ENCODE measurements around the gene NDUFAF8.

Gene NDUFAF8

GRCh38 chr17:81280571-81280970, 41.5 kb downstream of the NDUFAF8 start:
- no peak overlapping the region for H3K4me2 ChIP-seq (ENCODE audit: low read length)
- H3K36me3 ChIP-seq (ENCODE audit: control insufficient read depth, low read length) = peaks cover 12% of the 10 kb centered on the region; the same call in 1 of the 2 replicates
- H3K4me3 ChIP-seq (ENCODE audit: low read length) = no peak overlapping the region
- H3K9me2 ChIP-seq (replicated peaks; ENCODE audit: control insufficient read depth, low read length) = no peaks in the 10 kb centered on the region
- no peaks in the 10 kb centered on the region for H3F3A ChIP-seq (ENCODE audit: control insufficient read depth, insufficient read depth)
- H3K4me1 ChIP-seq (ENCODE audit: control insufficient read depth, low read length) = no peaks in the 10 kb centered on the region
- no peak overlapping the region for H3K27ac ChIP-seq (ENCODE audit: low read depth, low read length)
- no peaks in the 10 kb centered on the region for H4K20me1 ChIP-seq (ENCODE audit: control insufficient read depth, insufficient read depth, low read depth, low read length)
- peaks cover 5% of the 10 kb centered on the region; the same call in 1 of the 2 replicates for H3K79me2 ChIP-seq (ENCODE audit: control insufficient read depth, low read length)
- TF ChIP-seq CTCF (IDR thresholded peaks at IDR 0.05; ENCODE audit: low read depth, low read length, poor library complexity, severe bottlenecking) (no peak), EZH2phosphoT487 (IDR thresholded peaks at IDR 0.05; ENCODE audit: borderline replicate concordance, low read length) (no peak)
- H3K27me3 ChIP-seq (ENCODE audit: control insufficient read depth, low read length) = no peaks in the 10 kb centered on the region
- H3K9me3 ChIP-seq (ENCODE audit: control insufficient read depth, insufficient read depth, low read length) = no peaks in the 10 kb centered on the region

- H4K20me1 ChIP-seq (ENCODE audit: control insufficient read depth, insufficient read depth, low read depth, low read length) = no peaks in the 10 kb centered on the region
- no peak overlapping the region for H3K4me3 ChIP-seq (ENCODE audit: low read length)
- no peaks in the 10 kb centered on the region for H3K9me3 ChIP-seq (ENCODE audit: control insufficient read depth, insufficient read depth, low read length)
- H3K9me2 ChIP-seq (replicated peaks; ENCODE audit: control insufficient read depth, low read length) = no peaks in the 10 kb centered on the region
- no peaks in the 10 kb centered on the region for H3F3A ChIP-seq (ENCODE audit: control insufficient read depth, insufficient read depth)
- no peak for TF ChIP-seq CTCF (IDR thresholded peaks at IDR 0.05; ENCODE audit: low read depth, low read length, poor library complexity, severe bottlenecking)
- no peak for TF ChIP-seq EZH2phosphoT487 (IDR thresholded peaks at IDR 0.05; ENCODE audit: borderline replicate concordance, low read length)
- H3K36me3 ChIP-seq (ENCODE audit: control insufficient read depth, low read length) = peaks cover 9% of the 10 kb centered on the region; the same call in 1 of the 2 replicates
- no peaks in the 10 kb centered on the region for H3K27me3 ChIP-seq (ENCODE audit: control insufficient read depth, low read length)
- H3K4me2 ChIP-seq (ENCODE audit: low read length) = no peak overlapping the region
- H3K27ac ChIP-seq (ENCODE audit: low read depth, low read length) = no peak overlapping the region
- H3K79me2 ChIP-seq (ENCODE audit: control insufficient read depth, low read length) = peaks cover 20% of the 10 kb centered on the region
- no peaks in the 10 kb centered on the region for H3K4me1 ChIP-seq (ENCODE audit: control insufficient read depth, low read length)
Measured at GRCh38 chr17:81282141-81282540, 43.0 kb downstream of the NDUFAF8 start.

DNA sequence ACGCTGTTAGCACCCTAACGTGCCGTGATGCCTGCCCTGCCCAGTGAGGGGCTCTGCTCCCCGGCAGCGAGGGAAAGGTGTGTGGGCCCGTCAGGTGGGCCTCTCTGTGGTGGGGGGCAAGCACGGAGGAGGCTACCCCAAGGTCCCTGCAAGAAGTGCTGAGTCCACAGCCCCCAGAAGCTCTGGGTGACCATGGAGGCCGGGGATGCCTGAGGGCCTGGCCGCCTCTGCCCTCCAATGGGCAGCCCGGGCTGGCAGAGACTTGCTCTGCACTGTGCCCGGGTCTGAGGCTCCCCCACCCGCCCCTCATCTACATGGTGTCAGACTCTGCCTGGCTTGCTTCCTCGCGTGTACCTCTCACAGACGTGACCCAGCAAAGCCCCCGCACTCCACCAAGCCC, 43.8 kb downstream of the NDUFAF8 start:
- H3K36me3 ChIP-seq (ENCODE audit: control insufficient read depth, low read length) = peaks cover 16% of the 10 kb centered on the region; the same call in 1 of the 2 replicates

More for the DNA sequence above, 43.8 kb downstream of the NDUFAF8 start:
- Histone ChIP-seq H3K79me2 (ENCODE audit: control insufficient read depth, low read length) (peaks cover 28% of the 10 kb centered on the region), H4K20me1 (ENCODE audit: control insufficient read depth, insufficient read depth, low read depth, low read length) (no peaks in the 10 kb centered on the region), H3K9me3 (ENCODE audit: control insufficient read depth, insufficient read depth, low read length) (no peaks in the 10 kb centered on the region), H3K9me2 (replicated peaks; ENCODE audit: control insufficient read depth, low read length) (no peaks in the 10 kb centered on the region), H3K4me3 (ENCODE audit: low read length) (no peak overlapping the region), H3K4me2 (ENCODE audit: low read length) (no peak overlapping the region), H3F3A (ENCODE audit: control insufficient read depth, insufficient read depth) (no peaks in the 10 kb centered on the region), H3K27me3 (ENCODE audit: control insufficient read depth, low read length) (no peaks in the 10 kb centered on the region), H3K4me1 (ENCODE audit: control insufficient read depth, low read length) (no peaks in the 10 kb centered on the region), H3K27ac (ENCODE audit: low read depth, low read length) (no peak overlapping the region)
- TF ChIP-seq EZH2phosphoT487 (IDR thresholded peaks at IDR 0.05; ENCODE audit: borderline replicate concordance, low read length) = no peak
- TF ChIP-seq CTCF (IDR thresholded peaks at IDR 0.05; ENCODE audit: low read depth, low read length, poor library complexity, severe bottlenecking) = no peak

Measured in DOHH2 (cell line).